ENCODE data around the gene OTUD1.

The OTUD1 gene

DNA sequence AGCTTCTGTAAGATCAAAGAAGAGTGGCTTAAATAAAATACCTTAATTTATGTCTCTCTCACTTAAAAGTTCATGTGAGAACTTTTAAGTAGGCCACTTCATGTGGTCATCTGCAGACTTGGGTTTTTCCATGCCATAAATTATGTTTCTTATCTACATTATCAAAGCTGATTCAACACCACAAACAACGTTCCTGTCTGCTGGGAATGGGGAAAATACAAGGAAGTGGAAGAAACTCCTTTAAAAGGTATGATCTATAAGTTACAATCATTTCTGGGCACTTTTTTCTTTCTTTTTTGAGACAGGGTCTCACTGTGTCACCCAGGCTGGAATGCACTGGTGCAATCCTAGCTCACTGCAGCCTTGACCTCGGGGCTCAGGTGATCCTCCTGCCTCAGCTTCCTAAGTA, 16.9 kb upstream of the OTUD1 start:
- FAIRE-seq, result no peak

DNA sequence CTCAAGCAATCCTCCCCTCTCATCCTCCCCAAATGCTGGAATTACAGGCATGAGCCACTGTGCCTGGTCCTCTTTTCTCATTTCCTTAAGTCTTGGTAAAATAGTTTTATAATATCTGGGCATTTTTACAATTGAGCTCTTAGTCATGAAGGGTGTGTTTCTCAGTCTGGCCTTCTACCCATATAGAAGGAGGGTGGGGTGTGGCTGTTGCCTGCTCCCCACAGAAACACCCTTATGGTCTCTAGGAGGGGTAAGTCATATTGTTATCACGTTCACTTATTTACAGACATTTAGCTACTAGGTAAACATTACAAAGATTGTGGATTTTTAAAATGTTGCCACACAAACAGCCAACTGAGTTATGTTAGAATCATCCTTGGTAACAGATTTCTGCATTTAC, 6.7 kb upstream of the OTUD1 start:
- FAIRE-seq, result no peak

GRCh38 chr10:23432639-23433038, 6.2 kb upstream of the OTUD1 start:
- no peak for FAIRE-seq

DNA sequence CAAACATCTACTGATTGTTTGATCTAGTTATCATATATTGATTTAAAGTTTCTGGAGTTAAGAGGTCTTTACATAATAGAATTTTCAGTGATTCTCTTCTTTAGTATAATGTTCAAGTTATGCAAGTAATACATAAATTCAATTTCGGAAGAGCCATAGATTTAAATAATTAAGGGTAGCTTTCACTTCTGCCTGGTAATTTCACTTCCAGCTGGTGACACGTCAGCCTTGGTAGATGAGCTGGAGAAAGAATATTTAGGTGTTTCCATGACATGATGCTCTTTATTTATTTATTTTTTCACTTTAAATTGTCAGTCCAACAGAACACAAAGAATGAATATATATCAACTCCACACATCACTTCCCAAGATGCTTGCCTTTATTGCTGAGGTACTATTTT, 5.2 kb upstream of the OTUD1 start:
- no peak for FAIRE-seq

- FAIRE-seq, result no peak
Measured at GRCh38 chr10:23435378-23435777, 3.5 kb upstream of the OTUD1 start.

- FAIRE-seq, result no peak
Measured at GRCh38 chr10:23436983-23437382, 1.9 kb upstream of the OTUD1 start.

DNA sequence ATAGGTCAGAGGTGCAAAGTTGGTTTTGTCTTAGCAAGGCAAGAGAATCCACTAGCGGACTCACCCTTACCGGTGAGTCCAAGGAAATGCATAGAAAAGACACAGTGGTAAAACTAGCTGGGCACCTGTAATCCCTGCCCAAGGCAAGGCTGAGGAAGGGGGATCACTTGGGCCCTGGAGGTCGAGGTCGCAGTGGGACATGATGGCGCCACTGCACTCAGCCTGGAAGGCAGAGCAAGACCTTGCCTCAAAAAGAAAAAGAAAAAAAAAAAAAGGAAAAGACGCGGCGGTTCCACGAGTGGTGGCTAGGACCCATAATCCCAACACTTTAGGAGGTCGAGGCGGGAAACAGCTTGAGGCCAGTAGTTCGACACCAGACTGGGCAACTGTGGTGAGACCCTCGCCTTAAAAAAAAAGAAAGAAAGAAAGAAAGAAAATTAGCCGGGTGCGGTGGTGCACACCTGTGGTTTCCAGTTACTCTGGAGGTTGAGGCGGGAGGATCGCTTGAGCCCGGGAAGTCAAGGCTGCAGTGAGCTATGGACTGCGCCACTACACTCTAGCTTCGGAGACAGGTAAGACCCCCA, 820 bp upstream of the OTUD1 start:
- no peak for FAIRE-seq

- no peak for FAIRE-seq
Measured at GRCh38 chr10:23439452-23439960, 631 bp downstream of the OTUD1 start.

GRCh38 chr10:23439961-23440889, 1.4 kb downstream of the OTUD1 start:
- no peak for FAIRE-seq

DNA sequence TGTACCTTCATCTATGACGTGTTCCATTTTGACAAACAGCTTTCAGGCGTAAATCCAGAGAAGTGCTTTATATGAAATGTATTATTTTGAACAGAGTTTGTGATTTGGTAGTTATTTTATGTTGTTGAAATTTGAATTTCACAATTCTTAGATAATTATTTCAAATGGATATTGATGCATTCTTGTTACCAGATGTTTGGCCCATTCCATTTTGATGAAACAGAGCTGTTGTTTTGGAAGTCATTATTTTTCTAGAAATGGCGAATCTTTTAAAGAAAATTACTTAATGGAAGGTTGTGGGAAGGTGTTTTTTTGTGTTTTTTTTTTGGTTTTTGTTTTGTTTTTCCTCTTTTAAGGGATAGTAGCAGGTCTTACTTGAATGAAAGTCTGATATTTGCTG, 2.4 kb downstream of the OTUD1 start:
- no peak for FAIRE-seq

GRCh38 chr10:23442936-23443335, 4.1 kb downstream of the OTUD1 start:
- no peak for FAIRE-seq

- FAIRE-seq, result no peak
Measured at GRCh38 chr10:23445591-23445990, 6.7 kb downstream of the OTUD1 start.

GRCh38 chr10:23448323-23448722, 9.4 kb downstream of the OTUD1 start:
- FAIRE-seq, result no peak

DNA sequence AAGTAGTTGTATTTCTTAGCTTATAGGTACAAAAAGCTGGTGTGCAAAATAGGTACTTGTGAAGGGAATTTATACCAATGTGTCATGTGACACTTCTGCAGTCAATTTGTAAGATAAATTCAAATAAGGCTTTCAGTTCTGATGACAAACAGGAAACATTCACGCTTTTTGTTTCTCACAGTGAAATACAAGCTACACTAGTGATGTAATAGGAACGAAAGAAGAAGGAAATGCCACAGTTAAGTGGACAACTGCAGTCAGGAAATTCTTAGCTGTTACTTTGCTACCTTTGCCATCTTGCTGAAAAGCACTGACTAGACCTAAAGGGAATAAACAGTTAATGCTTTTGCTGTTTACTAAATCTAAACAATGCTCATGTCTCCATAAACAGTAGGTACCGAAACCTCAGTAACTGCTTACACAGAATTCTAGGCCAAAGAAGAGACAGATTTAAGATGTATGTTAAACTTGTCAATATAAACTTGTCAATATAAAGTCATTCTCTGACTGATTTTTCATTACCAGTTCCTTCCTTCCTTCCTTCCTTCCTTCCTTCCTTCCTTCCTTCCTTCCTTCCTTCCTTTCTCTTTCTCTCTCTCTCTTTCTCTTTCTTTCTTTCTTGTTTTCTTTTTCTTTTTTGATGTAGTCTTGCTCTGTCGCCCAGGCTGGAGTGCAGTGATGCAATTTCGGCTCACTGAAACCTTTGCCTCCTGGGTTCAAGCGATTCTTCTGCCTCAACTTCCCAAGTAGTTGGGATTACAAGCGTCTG, 10.1 kb downstream of the OTUD1 start:
- FAIRE-seq, result no peak

DNA sequence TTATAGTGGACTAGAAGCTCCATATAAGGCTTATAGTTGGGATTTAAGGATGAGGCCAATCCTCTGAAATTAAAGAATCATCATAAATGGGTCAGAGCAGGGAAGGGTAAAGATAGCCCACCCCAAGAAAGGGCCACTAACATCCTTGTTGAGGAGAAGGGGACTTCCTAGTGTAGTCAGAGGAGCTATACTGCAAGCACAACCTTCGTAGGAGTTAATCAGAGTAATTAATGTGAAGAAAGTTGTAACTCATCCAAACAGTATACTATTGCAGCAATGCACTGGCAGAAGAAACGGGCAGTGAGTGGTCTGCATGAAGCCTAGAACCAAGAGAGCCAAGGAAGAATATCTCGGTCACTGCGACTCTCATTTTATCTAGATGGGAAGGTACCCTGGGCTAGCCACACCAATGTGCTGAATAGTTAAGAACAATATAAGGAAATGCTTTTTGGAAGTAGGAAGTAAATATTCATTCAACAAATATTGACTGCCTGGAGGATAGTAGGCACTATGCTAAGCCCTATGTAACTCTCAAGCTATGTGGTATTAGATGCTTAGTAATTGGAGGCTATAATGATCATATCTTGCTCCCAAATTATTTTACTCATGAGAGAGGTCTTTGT, 13.3 kb downstream of the OTUD1 start:
- FAIRE-seq, result no peak

DNA sequence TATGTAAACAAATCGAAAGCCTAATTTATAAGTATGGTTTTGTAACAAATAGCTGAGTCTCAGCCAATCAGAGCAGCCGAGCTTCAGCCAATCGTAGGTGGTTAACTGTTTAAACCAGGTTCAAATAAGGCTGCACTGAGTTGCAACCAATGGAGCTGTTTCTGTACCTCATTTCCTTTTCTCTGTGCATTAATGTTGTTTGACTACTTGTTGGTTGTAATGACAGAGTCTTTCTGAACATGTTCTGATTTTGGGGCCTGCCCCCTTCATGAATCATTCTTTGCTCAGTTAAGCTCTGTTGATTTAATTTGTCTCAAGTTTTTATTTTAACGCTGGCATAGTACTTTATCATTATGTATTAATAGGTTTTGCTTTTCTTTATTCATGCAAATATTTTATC, 14.6 kb downstream of the OTUD1 start:
- no peak for FAIRE-seq

DNA sequence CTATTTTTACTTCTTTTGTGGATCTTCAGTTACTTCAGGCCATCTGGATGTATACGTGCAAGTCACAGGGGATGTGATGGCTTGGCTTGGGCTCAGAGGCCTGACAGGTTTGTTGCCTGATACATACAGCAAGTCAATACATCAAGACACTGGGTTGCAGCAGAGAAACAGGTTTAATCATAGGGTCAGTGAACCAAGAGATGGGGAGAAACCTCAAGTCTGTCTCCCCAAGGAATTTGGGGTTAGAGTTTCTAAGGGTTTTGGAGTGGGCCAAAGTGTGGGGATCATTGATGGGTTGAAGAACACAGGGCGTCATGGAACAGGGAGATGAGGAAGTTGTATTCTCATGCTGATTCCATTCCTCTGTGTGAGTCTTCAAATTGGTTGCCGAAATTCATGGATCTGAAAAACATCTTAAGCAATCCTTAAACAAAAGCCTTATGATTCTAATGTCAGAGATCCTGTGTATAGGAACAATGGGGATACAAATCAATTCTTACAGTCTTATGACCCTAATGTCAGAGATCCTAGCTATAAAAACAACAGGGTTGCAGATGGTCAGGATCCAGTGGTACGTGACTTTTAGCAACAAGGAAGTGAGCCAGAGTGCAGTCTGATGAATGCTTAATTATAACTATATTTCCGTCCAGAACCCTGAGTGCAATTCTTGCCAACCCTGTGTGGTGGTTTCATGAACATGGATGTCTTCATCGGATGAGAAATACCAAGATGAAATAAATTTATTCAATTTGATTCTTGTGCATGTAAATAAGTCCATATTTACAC, 18.9 kb downstream of the OTUD1 start:
- FAIRE-seq, result no peak

GRCh38 chr10:23459308-23459939, 20.5 kb downstream of the OTUD1 start:
- no peak for FAIRE-seq

- no peak for FAIRE-seq
Measured at GRCh38 chr10:23461557-23461956, 22.7 kb downstream of the OTUD1 start.

- FAIRE-seq, result no peak
Measured at GRCh38 chr10:23467012-23467411, 28.1 kb downstream of the OTUD1 start.

DNA sequence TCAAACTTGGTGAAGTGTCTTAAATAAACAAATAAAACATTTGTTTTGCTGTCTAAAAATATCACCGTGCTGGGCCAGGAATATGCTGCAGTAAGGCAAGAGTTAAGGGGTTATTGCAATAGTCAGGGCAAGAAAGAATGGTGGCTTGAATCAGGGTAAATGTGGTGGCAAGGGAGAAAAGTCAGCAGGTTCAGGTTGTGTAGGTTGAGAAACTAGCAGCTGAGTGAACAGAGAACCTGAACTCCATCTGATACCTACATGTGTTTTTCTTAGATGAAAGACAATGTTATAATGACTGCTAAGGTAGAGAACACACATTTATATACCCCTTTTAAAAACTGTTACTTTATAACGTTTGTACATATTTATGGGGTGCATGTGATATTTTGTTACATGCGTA, 28.7 kb downstream of the OTUD1 start:
- FAIRE-seq, result no peak
